ENCODE results near the gene PLXNB2.

DNA sequence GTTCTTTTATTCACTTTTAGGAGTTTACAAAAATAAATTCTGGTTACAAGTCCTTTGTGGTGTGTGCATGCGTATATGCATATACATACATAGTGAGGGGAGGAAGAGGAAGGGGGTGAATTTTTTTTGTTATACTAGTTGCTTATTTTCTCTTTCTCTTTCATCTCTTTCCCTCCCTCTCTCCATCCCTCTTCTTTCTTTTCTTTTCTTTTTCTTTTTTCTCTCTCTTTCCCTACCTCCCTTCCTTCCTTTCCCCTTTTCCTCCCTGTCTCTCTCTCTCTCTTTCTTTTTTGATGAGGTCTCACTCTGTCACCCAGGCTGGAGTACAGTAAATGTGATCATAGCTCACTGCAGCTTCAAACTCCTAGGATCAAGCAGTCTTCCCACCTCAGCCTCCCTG, 49.8 kb upstream of the PLXNB2 start:
- TF ChIP-seq, protein P1, sequence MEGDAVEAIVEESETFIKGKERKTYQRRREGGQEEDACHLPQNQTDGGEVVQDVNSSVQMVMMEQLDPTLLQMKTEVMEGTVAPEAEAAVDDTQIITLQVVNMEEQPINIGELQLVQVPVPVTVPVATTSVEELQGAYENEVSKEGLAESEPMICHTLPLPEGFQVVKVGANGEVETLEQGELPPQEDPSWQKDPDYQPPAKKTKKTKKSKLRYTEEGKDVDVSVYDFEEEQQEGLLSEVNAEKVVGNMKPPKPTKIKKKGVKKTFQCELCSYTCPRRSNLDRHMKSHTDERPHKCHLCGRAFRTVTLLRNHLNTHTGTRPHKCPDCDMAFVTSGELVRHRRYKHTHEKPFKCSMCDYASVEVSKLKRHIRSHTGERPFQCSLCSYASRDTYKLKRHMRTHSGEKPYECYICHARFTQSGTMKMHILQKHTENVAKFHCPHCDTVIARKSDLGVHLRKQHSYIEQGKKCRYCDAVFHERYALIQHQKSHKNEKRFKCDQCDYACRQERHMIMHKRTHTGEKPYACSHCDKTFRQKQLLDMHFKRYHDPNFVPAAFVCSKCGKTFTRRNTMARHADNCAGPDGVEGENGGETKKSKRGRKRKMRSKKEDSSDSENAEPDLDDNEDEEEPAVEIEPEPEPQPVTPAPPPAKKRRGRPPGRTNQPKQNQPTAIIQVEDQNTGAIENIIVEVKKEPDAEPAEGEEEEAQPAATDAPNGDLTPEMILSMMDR (IDR thresholded peaks at IDR 0.05), result no peak
- TF ChIP-seq POLR2A (IDR thresholded peaks at IDR 0.05), result no peak
